HL-60/S4 treated with phorbol 12-myristate 13-acetate at 8.2 ng/mL for 4 days and 3 days (cell line): Measurements from ENCODE around the gene PMF1.
"Not testable (repeated sequence)": the region's sequence is repeated elsewhere in the genome, so short reads cannot be mapped to it uniquely, and the experiment has no call there.

Experiments
- in situ Hi-C: fragments of 300-500 bp; cut with MboI; formaldehyde crosslinking; loops from 2 replicates; pipeline ENCODE4 v1.15.0; 2022; ENCODE audit warnings: low sequenced_read_pairs

PMF1 gene

DNA sequence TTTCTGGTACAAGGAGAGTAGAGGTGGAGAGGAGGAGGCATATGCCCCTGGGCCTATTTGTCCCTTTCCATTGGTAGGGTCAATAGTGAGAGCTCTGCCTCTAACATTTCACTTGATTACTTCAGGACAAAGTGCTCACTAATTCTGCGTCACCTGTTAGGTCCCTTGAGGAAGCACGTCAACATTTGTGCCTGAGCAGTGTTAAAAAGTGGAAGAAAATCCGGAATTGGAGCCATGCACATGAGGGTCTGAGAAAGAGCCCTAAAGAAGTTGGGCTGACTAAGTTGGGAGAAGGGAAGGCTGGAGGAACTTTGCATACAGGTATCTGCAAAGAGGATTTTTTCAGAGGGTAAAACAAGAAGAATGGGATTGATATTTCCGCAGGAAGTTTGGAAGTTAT lies 17.0 kb upstream of the PMF1 start:
- in situ Hi-C loops: no loop called here

GRCh38 chr1:156196445-156196844 lies 16.4 kb upstream of the PMF1 start:
- in situ Hi-C loops: no loop called here

GRCh38 chr1:156198831-156199349 lies 13.9 kb upstream of the PMF1 start:
- in situ Hi-C loops: no loop called here

DNA sequence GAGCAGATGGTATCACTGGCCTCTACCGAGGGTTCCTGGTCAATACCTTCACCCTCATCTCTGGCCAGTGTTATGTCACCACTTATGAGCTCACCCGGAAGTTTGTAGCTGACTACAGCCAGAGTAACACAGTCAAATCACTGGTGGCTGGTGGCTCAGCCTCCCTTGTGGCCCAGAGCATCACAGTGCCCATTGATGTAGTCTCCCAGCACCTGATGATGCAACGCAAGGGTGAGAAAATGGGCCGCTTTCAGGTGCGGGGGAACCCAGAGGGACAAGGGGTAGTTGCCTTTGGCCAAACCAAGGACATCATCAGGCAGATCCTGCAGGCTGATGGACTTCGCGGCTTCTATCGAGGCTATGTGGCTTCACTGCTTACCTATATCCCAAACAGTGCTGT lies 12.8 kb upstream of the PMF1 start:
- in situ Hi-C loops: no loop called here

DNA sequence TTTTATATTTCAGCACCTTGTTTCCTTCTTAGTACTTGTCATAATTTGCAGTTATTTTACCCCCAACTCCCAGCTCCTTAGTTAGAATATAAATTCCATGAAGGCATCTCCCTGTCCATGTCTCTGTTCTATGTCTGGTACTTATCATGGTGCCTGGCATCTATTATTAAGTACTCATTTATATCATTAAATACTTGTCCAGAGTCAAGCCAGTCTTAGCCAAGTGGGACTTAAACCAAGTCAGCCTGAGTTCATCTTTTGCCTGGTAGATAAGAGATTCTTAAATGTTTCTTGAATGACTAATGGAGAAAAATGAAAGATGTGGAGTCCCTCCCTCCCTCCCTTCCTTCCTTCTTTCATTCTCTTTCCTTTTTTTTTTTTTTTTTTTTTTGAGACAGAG lies 9.5 kb upstream of the PMF1 start:
- in situ Hi-C loops: no loop called here

- in situ Hi-C loops: no loop called here
These were observed 8.1 kb upstream of the PMF1 start for GRCh38 chr1:156204686-156205085.

- in situ Hi-C loops: no loop called here
These were observed 1.6 kb upstream of the PMF1 start for GRCh38 chr1:156211243-156211642.

DNA sequence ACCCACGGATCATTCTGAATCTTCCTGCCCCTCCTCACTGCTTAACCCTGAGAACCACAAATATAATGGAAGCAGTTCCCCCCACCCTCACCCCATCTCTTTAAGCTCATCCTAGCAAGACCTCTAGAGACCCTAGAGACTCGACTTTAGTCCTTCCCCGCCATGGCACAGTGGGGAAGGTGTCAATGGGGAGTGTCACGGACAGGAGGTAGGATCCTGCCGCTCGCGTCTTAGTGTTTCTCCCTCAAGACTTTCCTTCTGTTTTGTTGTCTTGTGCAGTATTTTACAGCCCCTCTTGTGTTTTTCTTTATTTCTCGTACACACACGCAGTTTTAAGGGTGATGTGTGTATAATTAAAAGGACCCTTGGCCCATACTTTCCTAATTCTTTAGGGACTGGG lies 677 bp upstream of the PMF1 start:
- in situ Hi-C loops: no loop called here

GRCh38 chr1:156213644-156213966 lies 798 bp downstream of the PMF1 start:
- in situ Hi-C loops: no loop called here

GRCh38 chr1:156214024-156214748 lies 1.4 kb downstream of the PMF1 start:
- in situ Hi-C loops: no loop called here

- in situ Hi-C loops: not testable (repeated sequence)
These were observed 3.7 kb downstream of the PMF1 start for GRCh38 chr1:156216361-156217086.

DNA sequence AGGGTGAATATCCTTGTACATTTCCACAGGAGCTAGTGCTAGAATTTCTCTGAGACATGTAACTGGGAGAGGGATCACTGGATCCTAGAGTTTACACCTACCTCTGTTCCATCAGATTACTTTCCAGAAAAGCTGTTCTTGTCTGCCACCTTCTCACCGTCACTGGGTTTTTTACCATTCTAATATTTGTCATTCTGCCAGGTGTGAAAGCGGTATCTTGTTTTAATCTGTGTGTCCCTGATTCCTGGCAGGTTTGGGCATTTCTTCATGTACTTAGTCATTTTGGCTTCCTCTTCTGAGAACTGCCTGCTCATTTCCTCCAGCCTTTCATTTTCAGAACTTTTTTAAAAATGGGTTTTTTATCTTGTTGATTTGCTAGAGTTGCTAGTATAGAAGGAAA lies 5.1 kb downstream of the PMF1 start:
- in situ Hi-C loops: no loop called here

- in situ Hi-C loops: loop anchor here (10.0 kb wide), 1 partner anchor 75 kb away; no protein-coding TSS in a partner anchor
These were observed 7.4 kb downstream of the PMF1 start for GRCh38 chr1:156220226-156220625.

- in situ Hi-C loops: loop anchor here (10.0 kb wide), 1 partner anchor 77 kb away; no protein-coding TSS in a partner anchor
These were observed 9.3 kb downstream of the PMF1 start for GRCh38 chr1:156221986-156222692.

DNA sequence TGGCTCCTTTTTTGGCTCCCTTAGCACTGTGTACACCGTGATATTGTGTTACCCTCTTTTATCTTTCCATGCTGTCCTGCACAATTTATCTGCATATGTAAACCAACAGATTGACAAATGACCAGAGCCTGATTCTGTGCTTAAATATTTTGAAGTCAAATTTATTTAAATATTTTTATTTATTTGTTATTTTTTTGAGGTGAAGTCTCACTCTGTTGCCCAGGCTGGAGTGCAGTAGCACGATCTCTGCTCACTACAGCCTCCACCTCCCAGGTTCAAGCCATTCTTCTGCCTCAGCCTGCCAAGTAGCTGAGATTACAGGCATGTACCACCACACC lies 12.8 kb downstream of the PMF1 start:
- in situ Hi-C loops: loop anchor here (10.0 kb wide), 1 partner anchor 81 kb away; no protein-coding TSS in a partner anchor

DNA sequence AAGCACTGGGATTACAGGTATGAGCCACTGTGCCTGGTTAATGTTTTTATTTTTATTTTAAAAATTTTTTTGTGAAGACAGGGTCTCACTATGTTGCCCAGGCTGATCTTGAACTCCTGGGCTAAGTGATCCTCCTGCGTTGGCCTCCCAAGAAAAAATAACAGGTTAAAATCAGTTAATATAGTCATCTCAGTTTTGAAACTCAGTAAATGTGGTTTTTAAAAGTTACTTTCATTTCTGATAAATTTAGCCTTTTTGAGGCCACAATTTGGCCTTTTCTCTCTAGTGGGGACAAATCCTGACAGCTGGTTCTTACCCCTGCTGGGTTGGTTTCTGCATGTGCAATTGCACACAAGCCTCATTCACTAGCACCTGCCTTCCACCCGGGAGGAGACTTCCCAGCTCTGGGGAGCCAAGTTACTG lies 13.3 kb downstream of the PMF1 start:
- in situ Hi-C loops: loop anchor here (10.0 kb wide), 1 partner anchor 81 kb away; no protein-coding TSS in a partner anchor

DNA sequence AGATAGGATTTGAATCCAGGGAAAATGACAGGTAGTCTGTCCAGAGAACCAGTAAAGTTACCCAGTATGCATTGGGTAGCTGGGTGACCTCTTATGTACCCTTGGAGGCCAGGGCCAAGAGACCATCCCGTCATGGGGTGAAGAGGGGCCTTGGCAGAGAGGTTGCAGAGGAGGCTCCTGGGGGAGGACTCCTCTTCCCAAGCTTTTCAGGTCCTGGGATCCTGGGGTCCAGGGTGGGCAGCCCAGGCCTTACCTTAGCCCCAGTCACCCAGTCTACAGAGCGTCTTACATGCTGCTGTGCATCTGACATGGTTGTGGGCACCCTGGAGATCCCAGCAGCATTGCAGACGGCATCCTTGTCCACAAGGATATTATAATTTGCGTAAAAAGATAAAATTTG lies 14.0 kb downstream of the PMF1 start:
- in situ Hi-C loops: loop anchor here (10.0 kb wide), 1 partner anchor 82 kb away; no protein-coding TSS in a partner anchor

- in situ Hi-C loops: loop anchor here (10.0 kb wide), 1 partner anchor 84 kb away; no protein-coding TSS in a partner anchor
These were observed 15.7 kb downstream of the PMF1 start for GRCh38 chr1:156228501-156228900.

DNA sequence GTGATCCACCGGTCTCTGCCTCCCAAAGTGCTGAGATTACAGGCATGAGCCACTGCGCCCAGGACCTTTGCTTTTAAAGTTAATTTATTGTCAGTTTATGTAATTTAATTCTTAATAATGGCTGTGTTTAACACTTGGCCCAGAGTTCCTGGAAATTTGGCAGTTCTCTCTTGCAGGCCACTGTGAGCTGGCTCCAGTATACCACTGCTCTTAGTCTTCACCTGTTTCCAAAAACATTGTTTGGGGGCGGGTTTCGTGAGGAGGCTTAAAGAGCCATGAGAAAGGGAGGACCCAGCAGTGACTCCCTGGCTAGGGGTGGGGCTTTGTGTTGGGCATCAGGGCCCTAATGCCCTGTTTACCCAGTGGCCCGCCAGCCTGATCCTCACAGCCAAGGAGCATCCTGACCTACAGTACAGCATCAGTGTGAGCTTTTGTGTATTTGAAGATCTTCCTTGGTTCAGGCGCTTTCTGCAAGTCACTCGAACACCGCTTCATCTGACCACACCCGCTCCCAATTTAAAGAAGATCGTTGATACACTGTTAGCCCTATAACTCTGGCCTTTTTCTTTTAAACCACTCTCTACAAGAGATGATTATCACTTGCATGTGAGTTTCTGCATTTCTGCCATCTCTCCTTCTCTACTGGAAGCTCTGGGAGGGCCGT lies 17.1 kb downstream of the PMF1 start:
- in situ Hi-C loops: loop anchor here (10.0 kb wide), 1 partner anchor 85 kb away; no protein-coding TSS in a partner anchor

GRCh38 chr1:156230473-156230837 lies 17.6 kb downstream of the PMF1 start:
- in situ Hi-C loops: no loop called here
